ENCODE results near the gene ZNF813.
"Not testable (repeated sequence)": the region's sequence is repeated elsewhere in the genome, so short reads cannot be mapped to it uniquely, and the experiment has no call there.

ZNF813 gene

DNA sequence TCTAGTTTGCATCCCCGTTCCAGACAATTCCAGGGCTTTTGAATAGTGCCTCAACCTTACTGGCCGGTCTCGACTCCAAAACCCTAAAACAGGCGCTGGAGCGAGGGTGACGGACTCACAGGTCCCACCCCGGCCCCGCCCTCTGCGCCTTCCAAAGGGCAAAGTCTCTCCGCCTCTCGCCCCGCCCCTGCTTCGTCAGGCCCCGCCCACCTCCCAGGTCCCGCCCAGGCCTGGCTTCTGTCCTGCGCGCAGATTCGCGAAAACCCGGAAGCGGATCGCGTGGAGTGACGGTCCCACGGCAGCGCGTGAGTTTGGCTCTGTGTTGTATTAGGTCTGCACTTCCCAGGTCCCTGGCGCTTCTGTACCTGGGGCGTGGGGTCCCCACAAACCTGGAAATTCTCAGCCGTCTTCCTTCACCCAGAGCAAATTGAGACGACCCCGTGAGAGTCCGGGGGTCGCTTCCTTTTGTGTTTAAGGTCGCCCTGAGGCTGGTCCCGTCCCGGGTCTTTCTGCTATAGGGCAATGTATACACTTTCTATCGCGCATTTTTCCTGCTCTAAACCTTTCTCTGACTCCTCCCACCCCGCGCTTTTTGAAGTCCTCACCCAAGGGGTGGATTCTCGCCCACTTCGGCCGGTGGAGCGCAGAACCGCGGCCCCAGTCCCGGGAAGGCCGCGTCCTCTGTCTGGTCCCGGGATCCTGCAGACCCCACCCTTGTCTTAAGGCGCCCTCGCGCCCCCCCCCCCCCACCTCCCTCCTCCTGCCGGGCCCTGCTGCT lies at the start of gene ZNF813:
Gene ZNF813 (plus strand): TSS at position 249 of the 778 bp plus-strand sequence. CDS start 16,090 bp downstream, outside the sequence.
- FAIRE-seq: no peak

DNA sequence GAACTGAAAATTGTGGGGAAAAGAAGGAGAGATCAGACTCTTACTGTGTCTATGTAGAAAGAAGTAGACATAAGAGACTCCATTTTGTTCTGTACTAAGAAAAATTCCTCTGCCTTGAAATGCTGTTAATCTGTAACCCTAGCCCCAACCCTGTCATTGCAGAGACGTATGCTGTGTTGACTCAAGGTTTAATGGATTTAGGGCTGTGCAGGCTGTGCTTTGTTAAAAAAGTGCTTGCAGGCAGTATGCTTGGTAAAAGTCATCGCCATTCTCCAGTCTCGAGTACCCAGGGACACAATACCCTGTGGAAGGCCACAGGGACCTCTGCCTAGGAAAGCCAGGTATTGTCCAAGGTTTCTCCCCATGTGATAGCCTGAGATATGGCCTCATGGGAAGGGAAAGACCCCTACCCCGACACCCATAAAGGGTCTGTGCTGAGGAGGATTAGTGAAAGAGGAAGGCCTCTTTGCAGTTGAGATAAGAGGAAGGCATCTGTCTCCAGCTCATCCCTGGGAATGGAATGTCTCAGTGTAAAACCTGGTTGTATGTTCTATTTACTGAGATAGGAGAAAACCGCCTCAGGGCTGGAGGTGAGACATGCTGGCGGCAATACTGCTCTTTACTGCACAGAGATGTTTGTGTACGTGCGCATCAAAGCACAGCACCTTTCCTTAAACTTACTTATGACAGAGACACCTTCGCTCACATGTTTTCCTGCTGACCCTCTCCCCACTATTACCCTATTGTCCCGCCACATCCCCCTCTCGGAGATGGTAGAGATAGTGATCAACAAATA lies 46.8 kb upstream of the ZNF813 start:
- FAIRE-seq: not testable (repeated sequence)

DNA sequence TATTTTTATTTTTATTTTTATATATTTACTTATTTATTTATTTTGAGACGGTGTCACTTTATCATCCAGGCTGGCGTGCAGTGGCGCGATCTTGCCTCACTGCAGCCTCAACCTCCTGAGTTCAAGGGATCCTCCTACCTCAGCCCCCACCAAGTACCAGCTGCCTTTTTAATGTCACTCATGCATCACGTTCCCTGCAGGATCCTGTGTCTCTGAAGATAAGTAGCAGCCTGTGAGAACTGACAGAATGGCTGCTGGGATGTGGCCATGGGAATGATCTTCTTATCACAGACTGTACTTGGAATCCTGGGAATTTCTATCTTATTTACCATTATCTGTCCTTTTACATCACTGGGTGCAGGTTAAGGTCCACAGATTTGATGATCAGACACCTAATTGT lies 45.0 kb upstream of the ZNF813 start:
- no peak for FAIRE-seq

GRCh38 chr19:53423074-53423473 lies 44.5 kb upstream of the ZNF813 start:
- not testable (repeated sequence) for FAIRE-seq

DNA sequence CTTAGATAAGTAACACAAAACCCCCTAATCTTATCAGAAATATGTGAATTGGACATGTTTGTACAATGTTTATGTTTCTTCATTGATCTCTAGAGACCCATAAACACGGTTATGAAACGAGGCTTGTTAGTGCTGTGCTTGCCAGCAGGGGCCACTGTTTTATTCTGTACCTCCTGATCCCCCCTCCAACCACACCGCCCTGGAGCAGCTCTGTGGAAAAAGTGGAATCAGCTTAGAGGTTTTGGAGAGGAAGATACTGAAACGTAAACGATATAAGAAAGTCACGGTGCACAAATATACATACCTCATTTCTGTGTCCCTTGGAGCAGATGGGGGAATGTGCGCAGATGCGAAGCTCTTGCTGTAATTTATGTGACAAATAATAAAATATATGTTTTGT lies 43.9 kb upstream of the ZNF813 start:
- not testable (repeated sequence) for FAIRE-seq

DNA sequence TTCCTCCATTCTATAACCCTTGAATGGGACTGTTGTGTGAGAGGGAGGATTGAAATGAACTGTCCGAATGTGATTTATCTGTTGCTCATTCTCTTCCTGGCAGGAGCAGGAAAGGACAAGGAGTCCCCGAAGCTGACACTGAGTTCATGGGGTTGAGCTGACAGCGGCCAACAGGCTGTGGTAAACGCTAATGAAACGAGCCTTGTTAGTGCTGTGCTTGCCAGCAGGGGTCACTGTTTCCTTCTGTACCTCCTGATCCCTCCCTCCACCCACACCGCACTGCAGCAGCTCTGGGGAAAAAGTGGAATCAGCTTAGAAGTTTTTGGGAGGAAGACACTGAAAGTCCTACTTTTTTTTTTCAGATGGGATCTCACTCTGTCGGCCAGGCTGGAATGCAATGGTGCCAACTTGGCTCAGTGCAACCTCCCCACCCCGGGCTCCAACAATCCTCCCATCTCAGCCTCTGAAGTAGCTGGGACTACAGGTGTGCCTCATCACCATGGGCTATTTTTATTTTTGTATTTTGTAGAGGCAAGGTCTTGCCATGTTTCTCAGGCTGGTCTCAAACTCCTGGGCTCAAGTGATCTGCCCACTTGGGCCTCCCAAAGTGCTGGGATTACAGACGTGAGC lies 42.5 kb upstream of the ZNF813 start:
- FAIRE-seq: no peak

- no peak for FAIRE-seq
These were observed 36.0 kb upstream of the ZNF813 start, which contains the start of gene ZNF761 for GRCh38 chr19:53431399-53432087. Gene ZNF761, plus strand, starts transcription at chr19:53431984. Its CDS starts 15,285 bp downstream, at chr19:53447269.

DNA sequence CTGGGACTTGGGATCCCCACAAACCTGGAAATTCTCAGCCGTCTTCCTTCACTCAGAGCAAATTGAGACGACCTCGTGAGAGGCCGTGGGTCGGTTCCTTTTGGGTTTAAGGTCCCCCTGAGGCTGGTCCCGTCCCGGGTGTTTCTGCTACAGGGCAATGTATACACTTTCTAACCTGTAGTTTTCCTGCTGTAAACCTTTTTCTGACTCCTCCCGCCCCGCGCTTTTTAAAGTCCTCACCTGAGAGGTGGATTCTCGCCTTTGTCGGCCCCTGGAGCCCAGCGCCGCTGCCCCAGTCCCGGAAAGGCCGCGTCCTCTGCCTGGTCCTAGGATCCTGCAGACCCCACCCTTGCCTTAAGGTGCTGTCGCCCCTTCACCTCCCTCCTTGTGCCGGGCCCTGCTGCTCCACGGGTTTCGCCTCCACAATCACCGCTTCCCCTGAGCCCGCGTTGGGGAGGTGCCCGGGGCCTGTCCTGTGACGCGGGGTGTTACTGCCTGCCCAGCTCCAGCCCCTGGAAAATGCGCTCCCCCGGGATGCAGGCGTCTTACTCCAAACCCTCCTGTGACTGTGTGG lies 35.4 kb upstream of the ZNF813 start:
- no peak for FAIRE-seq

GRCh38 chr19:53443809-53444208 lies 23.7 kb upstream of the ZNF813 start:
- FAIRE-seq: not testable (repeated sequence)

- not testable (repeated sequence) for FAIRE-seq
These were observed 20.3 kb upstream of the ZNF813 start for GRCh38 chr19:53447196-53447595.

GRCh38 chr19:53455828-53456227 lies 11.7 kb upstream of the ZNF813 start:
- FAIRE-seq: no peak

DNA sequence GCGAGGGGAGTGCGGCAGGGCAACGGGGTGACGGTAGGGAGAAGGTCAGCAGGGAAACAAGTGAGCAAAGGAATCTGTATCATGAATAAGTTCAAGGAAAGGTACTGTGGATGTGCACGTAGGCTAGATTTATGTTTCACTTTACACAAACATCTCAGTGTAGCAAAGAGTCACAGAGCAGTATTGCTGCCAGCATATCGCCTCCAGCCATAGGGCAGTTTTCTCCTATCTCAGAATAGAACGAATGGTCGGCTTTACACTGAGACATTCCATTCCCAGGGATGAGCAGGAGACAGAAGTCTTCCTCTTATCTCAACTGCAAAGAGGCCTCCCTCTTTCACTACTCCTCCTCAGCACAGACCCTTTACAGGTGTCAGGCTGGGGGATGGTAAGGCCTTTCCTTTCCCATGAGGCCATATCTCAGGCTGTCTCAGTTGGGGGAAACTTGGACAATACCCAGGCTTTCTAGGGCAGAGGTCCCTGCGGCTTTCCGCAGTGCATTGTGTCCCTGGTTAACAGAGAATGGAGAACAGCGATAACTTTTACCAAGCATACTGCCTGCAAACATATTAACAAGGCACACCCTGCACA lies 7.3 kb upstream of the ZNF813 start:
- FAIRE-seq: not testable (repeated sequence)

DNA sequence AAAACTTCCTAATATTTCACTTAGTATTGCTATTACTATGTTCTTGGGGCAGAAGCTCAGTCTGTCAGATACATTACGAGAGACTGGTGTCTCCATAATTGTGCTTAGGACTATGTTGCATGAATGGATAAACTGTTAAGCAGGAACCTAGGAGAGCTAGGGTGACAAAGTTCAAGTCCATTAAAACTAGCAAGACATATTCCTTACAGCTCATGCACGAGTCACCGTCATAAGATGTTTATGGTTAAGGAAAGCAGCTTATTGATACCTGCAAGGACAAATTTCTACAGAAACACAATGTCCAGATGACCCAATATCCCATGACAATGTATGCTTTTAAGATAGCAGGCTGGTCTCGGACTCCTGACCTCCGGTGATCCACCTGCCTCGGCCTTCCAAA lies 5.7 kb upstream of the ZNF813 start:
- FAIRE-seq: no peak

DNA sequence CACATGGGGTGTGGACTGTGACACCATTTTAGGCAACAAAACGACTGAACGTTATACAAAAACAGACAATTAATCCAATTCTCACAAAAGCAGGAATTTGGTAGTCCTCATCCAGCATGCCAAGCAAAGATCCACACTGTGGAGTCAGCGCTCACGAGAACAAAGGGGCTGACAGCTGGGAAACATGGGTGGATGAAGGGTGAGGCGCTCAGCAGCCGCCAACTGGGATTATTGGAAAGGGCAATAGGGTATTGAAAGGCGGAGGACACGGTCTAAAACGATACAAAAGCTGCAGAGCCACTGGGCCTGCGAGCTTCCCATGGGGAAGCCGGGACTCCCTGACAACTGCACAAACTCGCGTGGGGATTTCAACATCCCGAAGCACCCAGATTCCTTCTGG lies 4.7 kb upstream of the ZNF813 start:
- FAIRE-seq: no peak

DNA sequence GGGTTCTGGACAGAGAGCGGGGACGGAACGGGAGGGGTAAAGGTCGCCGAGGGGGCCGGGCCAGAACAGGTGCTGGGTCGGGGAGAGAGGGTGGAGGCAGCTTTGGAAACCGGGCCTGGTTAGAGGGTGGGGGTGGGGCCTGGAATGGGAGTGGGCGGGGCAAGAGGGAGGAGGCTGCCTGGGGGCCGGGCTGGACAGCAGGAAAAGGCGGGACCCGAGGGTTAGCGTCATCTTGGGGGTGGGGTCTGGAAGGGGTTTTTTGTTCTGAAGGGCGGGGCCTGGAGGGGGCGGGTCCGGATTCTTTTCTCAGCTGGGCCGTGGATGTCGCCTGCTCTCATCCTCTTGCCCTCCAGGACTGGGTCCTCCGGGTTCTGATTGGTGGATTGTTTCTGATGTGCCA lies 4.3 kb upstream of the ZNF813 start:
- no peak for FAIRE-seq

DNA sequence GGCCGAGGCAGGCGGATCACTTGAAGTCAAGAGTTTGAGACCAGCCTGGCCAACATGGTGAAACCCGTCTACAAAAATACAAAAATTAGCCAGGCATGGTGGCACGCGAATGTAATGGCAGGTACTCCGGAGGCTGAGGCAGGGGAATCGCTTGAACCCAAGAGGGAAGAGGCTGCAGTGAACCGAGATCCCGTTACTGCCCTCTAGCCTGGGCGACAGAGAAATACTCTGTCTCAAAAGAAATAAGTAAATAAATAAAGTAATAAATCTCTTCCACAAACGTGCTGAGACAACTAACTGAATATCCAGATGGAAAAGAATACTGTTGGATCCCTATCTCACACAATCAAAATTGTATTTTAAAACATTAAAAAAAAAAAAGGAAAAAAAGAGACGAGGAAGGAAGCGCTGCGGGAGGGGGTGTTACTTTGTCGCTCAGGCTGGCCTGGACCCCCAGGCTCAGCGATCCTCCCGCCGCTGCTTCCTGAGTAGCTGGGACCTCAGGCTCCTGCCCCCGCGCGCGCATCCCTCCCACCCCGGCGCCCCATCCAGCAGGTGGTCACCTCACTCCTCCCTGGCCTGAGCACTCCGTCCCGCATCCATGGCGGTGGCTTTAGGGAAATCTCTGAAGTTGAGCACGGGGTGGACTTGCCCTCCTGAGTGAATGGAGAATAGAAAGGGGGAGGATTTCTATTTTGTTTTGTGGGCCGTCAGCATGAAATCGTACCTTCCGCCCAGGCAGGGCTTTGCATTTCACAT lies 628 bp upstream of the ZNF813 start:
- FAIRE-seq: no peak

- FAIRE-seq: not testable (repeated sequence)
These were observed 1.1 kb downstream of the ZNF813 start for GRCh38 chr19:53468628-53469027.

GRCh38 chr19:53471916-53472315 lies 4.4 kb downstream of the ZNF813 start:
- FAIRE-seq: no peak

DNA sequence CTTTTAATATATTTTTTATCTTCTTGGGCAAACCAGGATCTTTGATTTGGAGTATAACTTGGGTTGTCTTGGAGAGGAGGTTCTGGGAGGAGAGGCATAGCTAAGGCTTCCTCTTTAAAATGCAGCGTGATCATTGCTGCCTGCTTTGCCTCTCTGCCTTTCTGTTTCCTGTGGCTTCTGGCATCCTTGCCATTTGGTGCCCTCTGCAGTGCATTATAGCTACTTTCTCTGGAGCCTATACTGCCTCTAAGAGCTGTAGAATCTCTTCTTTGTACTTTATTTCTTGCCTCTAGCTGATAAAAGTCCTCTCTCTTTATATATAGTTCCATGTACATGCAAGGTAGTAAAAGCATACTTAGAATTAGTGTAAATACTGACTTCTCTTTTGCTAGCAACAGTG lies 7.3 kb downstream of the ZNF813 start:
- not testable (repeated sequence) for FAIRE-seq

DNA sequence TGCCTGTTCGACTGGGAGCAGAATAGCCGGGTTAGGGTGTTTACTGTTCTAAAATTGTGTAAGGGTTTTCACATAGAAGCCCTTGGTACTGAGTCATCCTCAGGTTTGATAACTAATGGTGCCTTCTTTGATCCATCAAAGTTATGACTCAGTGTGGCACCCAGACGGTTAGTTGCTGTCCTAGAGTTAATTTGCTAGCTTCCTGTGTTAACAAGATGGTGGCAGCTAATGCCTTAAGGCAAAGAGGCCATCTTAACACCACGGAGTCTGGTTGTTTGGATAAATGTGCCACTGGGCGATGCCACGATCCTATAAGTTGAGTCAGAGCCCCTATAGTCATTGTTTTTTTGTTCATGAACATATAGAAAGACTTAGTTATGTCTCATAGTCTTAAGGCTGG lies 7.9 kb downstream of the ZNF813 start:
- FAIRE-seq: not testable (repeated sequence)

GRCh38 chr19:53483751-53484150 lies 16.2 kb downstream of the ZNF813 start:
- not testable (repeated sequence) for FAIRE-seq
